Sciatic nerve (tissue), 2 donors: ENCODE measurements around the gene PIM2. TPM values are rescaled to one million over a fixed set of nuclear protein-coding genes. Genes with fewer than 3 reads are reported as not detected.
"Not testable (repeated sequence)": the region's sequence is repeated elsewhere in the genome, so short reads cannot be mapped to it uniquely, and the experiment has no call there.

Source experiments
- ATAC-seq: fragments of 200-7000 bp; cut with Tn5 transposase; one replicate; pipeline ENCODE4 v1.9.1; 2020; ENCODE audit warnings: mild to moderate bottlenecking, moderate library complexity
- DNase-seq: peaks from one replicate; pipeline ENCODE4 v3.0.0-alpha.2; 2020; ENCODE audit warnings: low spot score
- intact Hi-C: fragments of 100-400 bp; cut with DNase I; formaldehyde crosslinking; loops from one replicate; pipeline ENCODE4 v1.14.2; 2022
- total RNA-seq: library from RNA; stranded (reverse); fragmentation: NEBNext Ultra II Directional; extraction: Animal tissue kit (Norgen Biotek cat#: 25700); gene quantifications from one replicate; pipeline ENCODE4 v1.2.1, GENCODE V29; 2021
- donor health status: DM: no; HTN: no; CAD: no.
- donor health status: DM: no; HTN: no; CAD: no.

Gene PIM2
- total RNA-seq, 1 donor from 2014 or later: 10.8 TPM

DNA sequence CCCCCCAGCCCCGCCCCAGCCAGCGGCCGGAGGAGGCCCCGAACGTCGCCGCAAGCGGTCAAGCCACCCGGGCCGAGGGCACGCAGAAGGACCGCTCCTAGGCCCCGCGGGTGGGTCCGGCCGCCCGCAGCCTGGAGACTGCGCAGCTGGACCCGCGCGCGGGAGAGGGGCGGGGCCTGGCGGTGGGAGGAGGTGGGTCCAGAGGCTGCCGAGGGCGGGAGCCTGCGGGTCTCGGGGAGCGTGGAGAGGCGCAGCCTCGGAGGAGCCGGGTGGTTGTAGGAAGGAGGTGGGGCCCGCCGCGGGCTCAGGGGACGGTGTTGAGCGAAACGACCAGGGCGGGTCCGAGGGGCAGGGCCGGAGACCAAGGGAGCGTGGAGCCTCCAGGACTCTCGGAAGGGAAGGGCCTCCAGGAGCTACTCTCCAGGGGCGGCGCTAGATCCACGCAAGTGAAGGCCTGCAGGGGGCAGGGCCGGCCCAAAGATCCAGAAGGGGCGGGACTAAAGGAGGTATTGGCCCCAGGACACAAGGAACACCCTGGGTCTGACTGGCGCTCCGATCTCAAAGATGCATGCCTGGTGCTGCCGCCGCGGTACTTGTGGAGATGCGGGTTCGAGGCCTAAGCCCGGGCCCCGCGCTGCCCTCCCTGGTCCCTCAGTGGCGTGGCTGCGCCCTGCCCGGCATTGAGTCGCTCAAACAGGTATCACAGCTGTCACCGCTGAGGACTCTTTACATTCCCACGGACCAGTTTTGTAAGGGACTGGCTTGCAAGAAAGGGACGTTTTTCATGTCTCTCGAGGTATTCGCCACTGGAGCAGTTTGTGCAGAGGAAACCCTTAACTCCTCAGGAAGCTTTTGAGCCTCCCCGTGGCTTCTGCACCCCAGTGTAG lies 27.2 kb downstream of the PIM2 start:
- intact Hi-C loops: no loop called here
- ATAC-seq (peak; percentile 96), DNase-seq (peak; percentile 91)

DNA sequence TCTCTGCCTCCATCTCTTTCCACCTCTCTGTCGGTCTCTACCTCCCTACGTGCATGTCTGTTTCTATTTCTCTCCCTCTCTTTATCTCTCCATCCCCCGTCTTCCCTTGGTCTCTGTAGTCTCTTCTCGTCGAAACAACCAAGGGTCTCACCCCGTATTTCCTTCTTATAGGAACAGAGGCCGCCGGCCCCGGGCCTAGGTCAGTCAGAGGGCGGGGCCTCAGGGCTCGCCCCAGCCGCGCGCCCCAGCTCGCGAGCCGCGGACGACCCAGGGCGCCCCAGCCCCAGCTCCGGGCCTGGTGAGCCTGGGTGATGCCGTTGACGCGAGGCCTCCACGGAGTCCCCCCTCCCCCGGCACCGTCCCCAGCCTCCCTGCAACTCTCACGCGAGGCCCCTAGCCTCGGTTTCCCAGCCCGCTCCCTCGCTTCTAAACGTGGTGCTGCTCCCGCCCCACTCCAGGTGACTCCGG lies 27.9 kb downstream of the PIM2 start:
- intact Hi-C loops: no loop called here
- ATAC-seq (peak; percentile 34), DNase-seq (no peak)

DNA sequence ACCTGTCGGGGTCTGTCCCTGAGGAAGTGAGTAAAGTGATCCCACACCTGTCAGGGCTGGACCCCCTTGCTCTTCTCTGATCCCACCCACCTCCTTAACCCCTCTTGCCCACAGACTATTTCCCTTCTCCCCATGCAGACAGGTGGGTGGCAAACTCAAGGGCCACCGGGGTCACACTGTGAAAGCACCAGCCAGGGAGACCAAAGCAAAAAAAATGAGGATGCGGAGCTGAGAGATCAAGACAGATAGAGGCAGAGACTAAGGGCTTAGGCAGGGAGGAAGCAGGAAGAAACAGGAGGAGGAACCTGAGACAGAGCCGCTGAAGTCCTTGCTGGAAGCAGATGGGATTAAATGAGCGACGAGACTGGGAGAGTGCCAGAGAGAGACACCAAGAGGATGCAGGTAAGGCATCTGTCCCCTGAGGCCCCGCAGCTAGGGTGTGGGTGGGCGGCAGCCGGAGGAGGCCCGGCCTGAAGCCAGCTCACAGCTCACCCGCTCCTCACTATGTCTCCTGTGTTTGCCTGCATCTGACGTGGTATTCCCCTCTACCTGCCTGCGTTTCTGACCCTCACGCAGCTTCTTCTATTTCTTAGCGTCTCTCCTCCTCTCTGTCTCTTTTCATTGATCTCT lies 28.4 kb downstream of the PIM2 start:
- DNase-seq (no peak), ATAC-seq (no peak)
- intact Hi-C loops: no loop called here

DNA sequence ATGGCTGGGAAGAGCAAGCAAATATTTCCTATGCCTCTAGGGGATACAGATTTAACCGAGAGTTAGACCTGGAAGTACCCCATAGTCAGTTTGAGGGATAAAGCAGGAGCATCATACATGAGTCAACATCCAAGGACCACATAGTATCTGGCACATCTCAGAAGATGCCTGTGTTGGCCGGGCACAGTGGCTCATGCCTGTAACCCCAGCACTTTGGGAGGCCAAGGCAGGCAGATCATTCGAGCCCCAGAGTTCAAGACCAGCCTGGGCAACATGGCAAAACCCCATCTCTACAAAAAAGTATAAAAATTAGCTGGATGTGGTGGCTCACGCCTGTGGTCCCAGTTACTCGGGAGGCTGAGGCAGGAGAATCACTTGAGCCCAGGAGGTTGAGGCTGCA lies 32.2 kb downstream of the PIM2 start:
- ATAC-seq, intact Hi-C loops, DNase-seq: not testable (repeated sequence)

DNA sequence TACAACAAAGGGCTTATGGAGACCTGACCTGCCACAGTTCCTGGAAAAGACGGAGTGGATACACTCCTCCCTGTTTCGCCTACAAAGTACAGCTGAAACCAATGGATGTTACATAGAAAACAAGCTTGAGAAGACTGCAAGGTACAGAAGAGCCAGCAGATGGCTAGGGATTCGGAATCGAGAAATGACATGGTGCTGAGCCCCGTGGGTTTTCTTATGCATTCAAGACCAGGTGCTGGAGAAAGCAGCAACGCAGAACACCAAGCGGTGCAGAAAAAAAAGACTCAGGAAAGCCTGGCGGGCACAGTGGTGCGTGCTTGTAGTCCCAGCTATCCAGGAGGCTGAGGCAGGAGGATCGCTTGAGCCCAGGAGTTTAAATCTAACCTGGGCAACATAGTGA lies 35.1 kb downstream of the PIM2 start:
- ATAC-seq: no peak

DNA sequence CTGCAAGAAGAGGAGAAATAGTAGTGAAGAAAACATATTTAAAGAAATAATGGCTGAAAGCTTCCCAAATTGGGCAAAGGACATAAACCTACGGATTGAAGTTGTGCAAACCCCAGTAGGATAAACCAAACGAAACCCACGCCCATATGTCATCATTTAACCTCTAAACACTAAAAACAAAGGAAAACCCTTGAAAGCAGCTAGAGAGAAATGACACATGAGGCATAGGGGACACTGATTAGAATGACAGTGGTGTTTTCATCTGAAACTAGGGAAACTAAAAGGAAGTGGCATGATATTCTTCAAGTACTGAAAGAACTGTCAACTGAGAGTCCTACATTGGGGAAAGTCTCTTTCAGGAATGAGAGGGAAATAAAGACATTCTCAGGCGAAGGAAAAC lies 41.9 kb downstream of the PIM2 start:
- ATAC-seq, intact Hi-C loops, DNase-seq: not testable (repeated sequence)

More for the DNA sequence above, 35.1 kb downstream of the PIM2 start:
- intact Hi-C loops: no loop called here
- no peak for DNase-seq

DNA sequence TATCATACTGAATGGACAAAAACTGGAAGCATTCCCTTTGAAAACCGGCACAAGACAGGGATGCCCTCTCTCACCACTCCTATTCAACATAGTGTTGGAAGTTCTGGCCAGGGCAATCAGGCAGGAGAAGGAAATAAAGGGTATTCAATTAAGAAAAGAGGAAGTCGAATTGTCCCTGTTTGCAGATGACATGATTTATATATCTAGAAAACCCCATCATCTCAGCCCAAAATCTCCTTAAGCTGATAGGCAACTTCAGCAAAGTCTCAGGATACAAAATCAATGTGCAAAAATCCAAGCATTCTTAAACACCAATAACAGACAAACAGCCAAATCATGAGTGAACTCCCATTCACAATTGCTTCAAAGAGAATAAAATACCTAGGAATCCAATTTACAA lies 46.8 kb downstream of the PIM2 start:
- intact Hi-C loops, DNase-seq, ATAC-seq: not testable (repeated sequence)

DNA sequence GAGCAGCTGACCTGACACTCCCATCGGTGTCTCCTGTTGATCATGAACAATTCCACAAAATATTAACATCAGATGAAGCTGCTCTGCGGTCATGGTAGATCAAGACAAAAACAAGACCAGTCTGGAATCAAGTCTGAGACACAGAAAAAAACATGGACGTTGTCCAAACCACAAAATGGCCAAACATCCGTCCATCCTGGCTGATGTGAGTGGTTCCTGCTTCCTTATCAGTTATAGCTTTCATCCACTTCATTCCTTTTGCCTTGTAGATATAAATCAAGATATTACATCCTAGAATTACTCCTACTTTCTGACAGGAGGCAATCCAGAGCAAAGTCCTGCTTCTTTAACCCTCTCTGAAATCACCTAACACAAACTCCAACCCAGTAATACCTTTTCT lies 54.6 kb downstream of the PIM2 start:
- peak; percentile 59 for ATAC-seq
- no peak for DNase-seq
- intact Hi-C loops: no loop called here

Other genes with a start within 250 kb of the PIM2 start
- 14.4 TPM for gene WAS, start 235.2 kb downstream of the PIM2 start, total RNA-seq
- gene SUV39H1, start 222.3 kb downstream of the PIM2 start, total RNA-seq: 5.3 TPM
- gene GLOD5, start 157.3 kb downstream of the PIM2 start, total RNA-seq: not detected
- gene GATA1, start 132.4 kb downstream of the PIM2 start, total RNA-seq: 0.76 TPM
- 106 TPM for gene HDAC6, start 117.0 kb downstream of the PIM2 start, total RNA-seq
- gene ERAS, start 92.5 kb downstream of the PIM2 start, total RNA-seq: 0.36 TPM
- 0.67 TPM for gene PCSK1N, start 83.4 kb downstream of the PIM2 start, total RNA-seq
- 28.0 TPM for gene TIMM17B, start 21.3 kb downstream of the PIM2 start, total RNA-seq
- gene PQBP1, start 21.1 kb downstream of the PIM2 start, total RNA-seq: 51.2 TPM
- gene SLC35A2, start 7.4 kb downstream of the PIM2 start, total RNA-seq: 19.2 TPM
- 50.5 TPM for gene OTUD5, start 38.6 kb upstream of the PIM2 start, total RNA-seq
- gene KCND1, start 52.8 kb upstream of the PIM2 start, total RNA-seq: 2.5 TPM
- gene GRIPAP1, start 83.2 kb upstream of the PIM2 start, total RNA-seq: 53.5 TPM
- 69.0 TPM for gene TFE3, start 124.3 kb upstream of the PIM2 start, total RNA-seq
- 7.9 TPM for gene CCDC120, start 140.0 kb upstream of the PIM2 start, total RNA-seq
- 29.6 TPM for gene PRAF2, start 155.0 kb upstream of the PIM2 start, total RNA-seq
- 70.9 TPM for gene WDR45, start 160.9 kb upstream of the PIM2 start, total RNA-seq
- gene GPKOW, start 204.7 kb upstream of the PIM2 start, total RNA-seq: 20.5 TPM
- 1.0 TPM for gene MAGIX, start 243.7 kb upstream of the PIM2 start, total RNA-seq